GM18951 (cell line): ENCODE measurements around the gene HOXD4.

Experiments
- POLR2A ChIP-seq: IDR thresholded peaks from 4 replicates; pipeline ENCODE4 v1.6.1; 2011; ENCODE audit warnings: mild to moderate bottlenecking; ENCODE audit not compliant: insufficient read length, insufficient read depth; ENCODE audit errors: extremely low read depth
- in situ Hi-C: fragments of 300-500 bp; cut with MboI; formaldehyde crosslinking; loops from one replicate; pipeline ENCODE4 v1.12.0; 2022; ENCODE audit warnings: low sequenced_read_pairs, mixed read lengths, inconsistent platforms; ENCODE audit not compliant: unreplicated experiment

Gene HOXD4

DNA sequence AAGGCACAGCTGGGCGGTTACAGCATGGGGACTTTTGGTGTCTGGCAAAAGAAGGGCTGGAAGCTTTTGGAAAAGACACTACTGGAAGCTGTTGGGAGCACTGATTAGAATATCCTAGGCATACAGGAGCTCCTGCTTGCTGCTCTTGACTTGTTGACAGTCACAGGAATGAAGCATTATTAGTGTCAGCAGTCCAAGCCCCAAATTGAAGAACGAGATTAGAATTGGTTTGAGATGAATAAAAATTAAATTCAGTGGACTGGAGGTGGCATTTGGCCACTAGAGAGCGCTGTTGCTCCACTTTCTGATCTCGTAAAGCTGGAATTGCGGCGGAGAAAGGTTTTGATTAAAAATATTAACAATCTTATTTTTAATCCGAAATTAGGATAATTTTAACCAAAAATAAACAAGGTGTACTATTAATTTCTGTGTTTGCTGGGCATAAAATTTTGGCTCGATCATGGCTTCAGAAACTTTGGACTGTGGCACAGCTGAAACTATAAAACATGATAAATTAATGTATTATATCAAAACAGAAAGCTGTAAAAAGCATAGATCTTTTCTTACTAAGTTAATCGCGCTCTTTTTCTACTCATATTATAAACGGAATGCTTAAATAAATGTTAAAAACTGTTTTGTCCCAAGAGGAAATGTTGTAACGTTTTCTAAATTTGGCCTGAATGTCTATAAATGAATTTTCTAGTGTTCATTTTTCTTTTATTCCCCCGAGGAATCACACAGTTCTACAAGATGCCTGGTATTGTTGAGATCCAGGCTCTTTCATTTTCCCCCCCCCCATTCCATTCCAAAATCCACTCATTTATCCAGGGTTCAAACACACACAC lies 24.2 kb upstream of the HOXD4 start:
- in situ Hi-C loops: loop anchor here (10.0 kb wide), 2 partner anchors 508 to 1018 kb away; no protein-coding TSS in a partner anchor
- TF ChIP-seq POLR2A: no peak

DNA sequence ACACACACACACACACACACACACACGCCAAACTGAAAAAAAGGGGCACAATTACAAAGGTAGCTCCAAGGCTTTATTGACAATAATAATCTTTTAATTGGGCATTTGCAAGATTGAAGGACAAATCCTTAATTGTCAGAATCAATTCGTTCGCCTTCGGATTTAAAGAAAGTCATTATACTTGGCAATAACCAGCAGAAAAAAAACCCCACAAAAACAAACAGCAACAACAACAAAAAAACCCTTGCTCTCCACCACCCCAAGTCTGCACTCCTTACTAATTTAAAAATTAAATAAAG lies 23.6 kb upstream of the HOXD4 start:
- TF ChIP-seq POLR2A: no peak
- in situ Hi-C loops: loop anchor here (10.0 kb wide), 2 partner anchors 507 to 1017 kb away; no protein-coding TSS in a partner anchor

GRCh38 chr2:176128172-176128981 lies 23.0 kb upstream of the HOXD4 start:
- no peak for TF ChIP-seq POLR2A
- in situ Hi-C loops: loop anchor here (10.0 kb wide), 2 partner anchors 506 to 1016 kb away; no protein-coding TSS in a partner anchor

GRCh38 chr2:176128982-176129796 lies 22.2 kb upstream of the HOXD4 start, which contains the start of gene HOXD8:
Gene HOXD8 (plus strand): TSS chr2:176129705. CDS start chr2:176130367, 662 bp downstream.
- in situ Hi-C loops: loop anchor here (10.0 kb wide), 2 partner anchors 506 to 1016 kb away; no protein-coding TSS in a partner anchor
- no peak for TF ChIP-seq POLR2A

GRCh38 chr2:176129813-176130146 lies 21.6 kb upstream of the HOXD4 start:
- in situ Hi-C loops: loop anchor here (10.0 kb wide), 2 partner anchors 505 to 1015 kb away; no protein-coding TSS in a partner anchor
- no peak for TF ChIP-seq POLR2A

GRCh38 chr2:176130147-176130956 lies 21.0 kb upstream of the HOXD4 start:
- in situ Hi-C loops: no loop called here
- TF ChIP-seq POLR2A: no peak

- TF ChIP-seq POLR2A: no peak
- in situ Hi-C loops: no loop called here
Measured at GRCh38 chr2:176130957-176131847, 20.1 kb upstream of the HOXD4 start.

DNA sequence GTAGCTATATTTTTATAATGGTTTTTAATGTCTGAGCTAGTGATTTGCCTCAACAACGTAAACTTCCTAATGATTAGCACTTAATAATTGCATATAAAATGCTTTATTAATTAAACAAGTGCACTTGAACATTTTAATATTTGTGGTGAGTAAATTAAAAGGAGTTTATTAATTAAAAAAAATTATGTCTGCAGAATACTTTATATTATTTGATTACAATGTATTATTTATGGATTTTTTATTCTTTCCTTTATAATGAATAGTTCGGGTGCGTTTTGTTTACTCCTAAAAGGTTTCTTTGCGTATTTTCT lies 19.5 kb upstream of the HOXD4 start:
- in situ Hi-C loops: no loop called here
- no peak for TF ChIP-seq POLR2A

GRCh38 chr2:176132205-176133171 lies 18.9 kb upstream of the HOXD4 start:
- in situ Hi-C loops: no loop called here

GRCh38 chr2:176133389-176133788 lies 18.0 kb upstream of the HOXD4 start:
- in situ Hi-C loops: no loop called here
- no peak for TF ChIP-seq POLR2A

More at GRCh38 chr2:176132205-176133171, 18.9 kb upstream of the HOXD4 start:
- TF ChIP-seq POLR2A: no peak
